Esophagus muscularis mucosa (tissue), 4 donors: ENCODE results near the gene SEC62. TPM values are rescaled to one million over a fixed set of nuclear protein-coding genes. Genes with fewer than 3 reads are reported as not detected.

Source experiments
- DNase-seq: peaks from one replicate; pipeline ENCODE4 v3.0.0-alpha.2; 2017; ENCODE audit errors: extremely low spot score
- H3K27ac ChIP-seq, 4 donors: fragments of 200-600 bp; sonication (generic); replicated peaks in 1 of 4; 1 replicate in 3 of 4; 2 replicates in 1 of 4; pipeline ENCODE4 v1.5.1; 2016 to 2019; ENCODE audit warnings: mild to moderate bottlenecking in 1 of 4
- H3K27me3 ChIP-seq, 4 donors: fragments of 200-600 bp; sonication (generic); one replicate each; pipeline versions ENCODE4 v1.5.1 to v1.6.0; 2016 to 2019
- H3K36me3 ChIP-seq, 4 donors: fragments of 200-600 bp; sonication (generic); one replicate each; pipeline ENCODE4 v1.5.1; 2016 to 2019
- H3K4me1 ChIP-seq, 4 donors: fragments of 200-600 bp; sonication (generic); one replicate each; pipeline ENCODE4 v1.5.1; 2016 to 2019
- H3K4me3 ChIP-seq, 4 donors: fragments of 200-600 bp; sonication (generic); 1 replicate in 2 of 4; 2 replicates in 2 of 4; pipeline ENCODE4 v1.5.1; 2016 to 2019; ENCODE audit warnings: mild to moderate bottlenecking in 4 of 4, moderate library complexity in 1 of 4
- H3K9me3 ChIP-seq, 4 donors: fragments of 200-600 bp; sonication (generic); 1 replicate in 3 of 4; 2 replicates in 1 of 4; pipeline ENCODE4 v1.5.1; 2016 to 2019
- EP300 ChIP-seq: sonication (generic); formaldehyde crosslinking; IDR thresholded peaks from one replicate; pipeline ENCODE4 v1.6.1; 2017; ENCODE audit warnings: antibody characterized with exemption
- POLR2A ChIP-seq: fragments of 450-650 bp; IDR thresholded peaks from one replicate; pipeline ENCODE4 v1.6.1; 2017; ENCODE audit warnings: antibody characterized with exemption, moderate library complexity, mild to moderate bottlenecking, low read depth
- POLR2AphosphoS5 ChIP-seq, 2 donors: sonication (generic); formaldehyde crosslinking; IDR thresholded peaks; one replicate each; pipeline ENCODE4 v1.6.1; 2017; ENCODE audit warnings: antibody characterized with exemption in 2 of 2
- WGBS: methylation state at CpG from one replicate; pipeline ENCODE4 v1.1.5; 2018; 5-methylcytosine and 5-hydroxymethylcytosine counted together
- intact Hi-C: fragments of 100-400 bp; cut with DNase I; formaldehyde crosslinking; loops from one replicate; pipeline ENCODE4 v1.15.1; 2023
- total RNA-seq, 4 donors: library from RNA; depleted of rRNA; stranded (reverse); fragments of >200 nt; gene quantifications; one replicate each; pipeline versions ENCODE4 v1.1.0 to v1.2.1, GENCODE V29; 2016
- TF ChIP-seq, protein P1 (sequence below), 3 experiments: fragments of 200-600 bp in 2 of 3; fragments of 450-650 bp in 1 of 3; sonication (generic) in 2 of 3; IDR thresholded peaks; one replicate each; pipeline ENCODE4 v1.5.1; 2017 to 2019; ENCODE audit warnings: antibody characterized with exemption in 3 of 3, mild to moderate bottlenecking in 2 of 3, moderate library complexity in 1 of 3

The SEC62 gene
- total RNA-seq, 4 donors from 2014 or later: 65.6 to 71.8 (median 69.3) TPM

DNA sequence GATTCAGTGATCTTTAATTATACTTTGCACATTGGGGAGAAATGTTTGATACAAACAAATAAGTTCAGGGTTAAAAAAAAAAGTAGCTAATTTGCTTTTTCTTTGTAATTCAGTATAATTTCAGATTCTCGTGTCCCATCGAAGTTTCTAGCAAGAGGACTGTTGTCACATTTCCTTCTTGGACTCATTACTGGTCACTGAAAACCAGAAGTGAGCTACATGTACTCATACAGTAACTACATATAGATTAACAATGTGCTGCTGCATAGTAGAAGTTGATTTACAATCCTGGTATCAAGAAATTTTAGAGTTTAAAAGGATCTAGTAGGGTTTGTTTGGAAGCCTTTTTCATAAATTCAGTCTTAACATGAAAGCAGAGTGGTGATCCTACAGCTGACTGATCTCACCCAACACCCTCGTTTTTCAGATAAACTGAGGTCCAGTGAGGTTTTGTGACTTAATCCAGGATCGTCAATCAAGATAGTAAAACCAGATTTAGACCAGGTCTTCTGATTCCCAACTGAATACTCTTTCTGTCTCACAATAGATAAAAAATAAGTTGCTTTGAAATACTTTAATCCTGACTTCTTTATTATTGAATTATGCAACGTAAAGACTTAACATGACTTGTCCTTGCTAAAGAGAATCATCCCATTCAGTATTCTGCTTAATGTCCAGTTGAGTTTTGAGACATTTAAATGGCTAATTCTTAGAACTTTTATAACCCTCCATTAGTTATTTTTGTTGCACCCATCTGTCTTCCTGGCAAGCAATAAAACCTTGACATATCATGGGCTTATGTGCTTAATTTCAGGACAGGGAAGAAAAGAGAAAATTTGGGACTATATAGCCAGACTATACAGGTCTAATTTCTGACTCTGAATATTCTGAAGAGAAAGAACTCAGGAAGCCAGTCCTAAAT, 2.8 kb downstream of the SEC62 start:
- H3K27ac ChIP-seq: no peak overlapping the region

DNA sequence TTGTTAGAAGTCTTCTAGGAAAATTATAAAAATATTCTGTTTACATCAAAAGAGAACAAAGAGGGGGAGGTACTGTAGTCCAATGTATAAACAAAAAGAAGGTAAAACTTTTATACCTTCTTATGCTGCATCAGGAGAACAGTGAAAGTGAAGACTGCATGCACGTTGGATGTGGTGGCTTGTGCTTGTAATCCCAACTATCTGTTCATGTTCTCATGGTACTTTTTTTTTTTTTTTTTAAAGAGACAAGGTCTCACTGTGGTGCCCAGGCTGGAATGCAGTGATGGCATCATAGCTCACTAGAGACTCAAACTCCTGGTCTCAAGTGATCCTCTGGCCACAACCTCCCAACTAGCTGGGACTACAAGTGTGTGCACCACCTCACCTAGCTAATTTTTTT, 4.2 kb downstream of the SEC62 start:
- Histone ChIP-seq H3K9me3 (no peaks in the 10 kb centered on the region), H3K4me1 (peaks cover 34 to 67% (median 58%) of the 10 kb centered on the region in 4 donors), H3K27ac (no peak overlapping the region), H3K36me3 (peaks cover 0 to 12% (median 8%) of the 10 kb centered on the region in 4 donors), H3K27me3 (no peaks in the 10 kb centered on the region), H3K4me3 (no peak overlapping the region)
- TF ChIP-seq, protein P1, sequence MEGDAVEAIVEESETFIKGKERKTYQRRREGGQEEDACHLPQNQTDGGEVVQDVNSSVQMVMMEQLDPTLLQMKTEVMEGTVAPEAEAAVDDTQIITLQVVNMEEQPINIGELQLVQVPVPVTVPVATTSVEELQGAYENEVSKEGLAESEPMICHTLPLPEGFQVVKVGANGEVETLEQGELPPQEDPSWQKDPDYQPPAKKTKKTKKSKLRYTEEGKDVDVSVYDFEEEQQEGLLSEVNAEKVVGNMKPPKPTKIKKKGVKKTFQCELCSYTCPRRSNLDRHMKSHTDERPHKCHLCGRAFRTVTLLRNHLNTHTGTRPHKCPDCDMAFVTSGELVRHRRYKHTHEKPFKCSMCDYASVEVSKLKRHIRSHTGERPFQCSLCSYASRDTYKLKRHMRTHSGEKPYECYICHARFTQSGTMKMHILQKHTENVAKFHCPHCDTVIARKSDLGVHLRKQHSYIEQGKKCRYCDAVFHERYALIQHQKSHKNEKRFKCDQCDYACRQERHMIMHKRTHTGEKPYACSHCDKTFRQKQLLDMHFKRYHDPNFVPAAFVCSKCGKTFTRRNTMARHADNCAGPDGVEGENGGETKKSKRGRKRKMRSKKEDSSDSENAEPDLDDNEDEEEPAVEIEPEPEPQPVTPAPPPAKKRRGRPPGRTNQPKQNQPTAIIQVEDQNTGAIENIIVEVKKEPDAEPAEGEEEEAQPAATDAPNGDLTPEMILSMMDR (IDR thresholded peaks at IDR 0.05): no peak
- no peak for TF ChIP-seq POLR2AphosphoS5 (IDR thresholded peaks at IDR 0.05)
- TF ChIP-seq POLR2A: no peak
- no peak for TF ChIP-seq EP300
- WGBS: 50% methylated on average over 1 of the region's 1 CpG
- DNase-seq: no peak
- intact Hi-C loops: loop anchor here (10.0 kb wide), 1 partner anchor 124 kb away; no protein-coding TSS in a partner anchor

More for the DNA sequence above, 2.8 kb downstream of the SEC62 start:
- Histone ChIP-seq H3K9me3 (no peaks in the 10 kb centered on the region), H3K4me3 (no peak overlapping the region), H3K36me3 (peaks cover 0 to under 1% (median 0%) of the 10 kb centered on the region in 4 donors), H3K27me3 (no peaks in the 10 kb centered on the region), H3K4me1 (peaks cover 34 to 70% (median 59%) of the 10 kb centered on the region in 4 donors)
- WGBS: 61% methylated on average over 5 of the region's 5 CpGs
- DNase-seq: no peak
- TF ChIP-seq EP300 (no peak), POLR2A (no peak), POLR2AphosphoS5 (IDR thresholded peaks at IDR 0.05) (no peak)
- TF ChIP-seq, protein P1 (IDR thresholded peaks at IDR 0.05): no peak
- intact Hi-C loops: loop anchor here (10.0 kb wide), 1 partner anchor 125 kb away; no protein-coding TSS in a partner anchor

DNA sequence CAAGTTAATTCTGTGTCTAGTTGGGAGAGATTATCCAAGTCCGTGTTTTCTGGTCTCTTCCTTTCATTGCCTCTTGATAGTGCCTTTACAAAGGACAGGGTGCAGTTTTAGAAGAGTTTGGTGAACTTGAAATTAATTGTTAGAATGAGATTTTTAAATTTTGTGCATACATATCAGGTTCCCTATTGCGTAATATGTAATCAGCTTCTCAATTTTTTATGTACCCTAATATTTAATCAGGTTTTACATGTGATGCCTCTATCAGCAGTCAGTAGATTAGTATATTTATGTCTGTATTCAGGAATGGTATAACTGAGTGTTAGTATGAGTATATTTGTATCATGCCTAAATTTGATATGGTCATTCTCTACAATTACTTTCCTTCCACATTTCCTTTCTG, 4.9 kb downstream of the SEC62 start:
- WGBS: 89% methylated on average over 2 of the region's 2 CpGs
- no peak overlapping the region for H3K27ac ChIP-seq
- intact Hi-C loops: loop anchor here (10.0 kb wide), 1 partner anchor 123 kb away; no protein-coding TSS in a partner anchor
- no peaks in the 10 kb centered on the region for H3K9me3 ChIP-seq
- H3K4me3 ChIP-seq: no peak overlapping the region
- H3K4me1 ChIP-seq: peaks cover 34 to 60% (median 54%) of the 10 kb centered on the region in 4 donors
- H3K36me3 ChIP-seq: peaks cover 4 to 19% (median 15%) of the 10 kb centered on the region in 4 donors
- H3K27me3 ChIP-seq: no peaks in the 10 kb centered on the region
- TF ChIP-seq EP300: no peak
- no peak for DNase-seq

DNA sequence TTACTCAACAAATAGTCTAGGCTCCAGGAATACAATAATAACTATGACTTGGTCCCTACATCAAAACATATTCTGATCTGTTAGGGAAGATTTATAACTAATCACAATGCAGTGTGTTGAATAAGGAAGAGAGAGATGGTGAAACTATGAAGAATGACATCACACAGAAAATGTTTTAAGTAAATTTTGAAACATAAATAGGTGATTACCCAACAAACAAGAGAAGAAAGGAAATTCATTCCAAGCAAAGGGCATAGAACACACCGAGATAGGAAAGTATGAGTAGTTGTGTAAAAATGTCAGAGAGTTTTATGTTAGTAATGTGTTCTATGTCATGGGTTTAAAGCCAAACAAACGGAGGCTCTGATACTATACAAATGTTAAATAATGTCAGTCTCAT, 13.4 kb downstream of the SEC62 start:
- peaks cover 54 to 98% (median 85%) of the 10 kb centered on the region in 4 donors for H3K36me3 ChIP-seq
- intact Hi-C loops: no loop called here

DNA sequence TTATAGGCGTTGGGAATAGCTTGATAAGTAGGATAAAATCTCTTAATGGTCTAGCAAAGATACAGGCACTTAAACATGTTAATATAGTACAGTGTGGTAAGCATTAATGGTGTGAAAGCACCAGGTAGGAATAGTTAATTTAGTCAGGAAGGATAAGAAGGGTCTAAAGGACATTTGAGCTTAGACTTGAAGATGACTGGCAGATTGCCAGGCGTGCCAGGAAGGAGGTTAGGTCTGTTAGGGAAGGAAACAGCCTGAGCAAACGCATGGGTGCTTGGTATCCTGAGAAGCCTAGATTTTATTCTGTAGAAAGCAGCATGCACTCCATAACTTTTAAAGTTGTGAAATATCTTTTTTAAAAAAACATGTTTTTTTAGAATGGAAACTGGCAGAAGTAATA, 17.7 kb downstream of the SEC62 start:
- TF ChIP-seq POLR2AphosphoS5 (IDR thresholded peaks at IDR 0.05) (no peak), EP300 (no peak), POLR2A (no peak)
- TF ChIP-seq, protein P1 (IDR thresholded peaks at IDR 0.05): no peak
- DNase-seq: no peak
- WGBS: 75% methylated on average over 3 of the region's 3 CpGs
- H3K27me3 ChIP-seq: no peaks in the 10 kb centered on the region
- peaks cover 52 to 100% (median 86%) of the 10 kb centered on the region in 4 donors for H3K36me3 ChIP-seq
- intact Hi-C loops: no loop called here
- no peak overlapping the region for H3K4me3 ChIP-seq
- H3K27ac ChIP-seq: no peak overlapping the region
- no peaks in the 10 kb centered on the region for H3K9me3 ChIP-seq
- no peaks in the 10 kb centered on the region for H3K4me1 ChIP-seq

More for the DNA sequence above, 13.4 kb downstream of the SEC62 start:
- 71% methylated on average over 2 of the region's 2 CpGs for WGBS
- no peak for TF ChIP-seq POLR2AphosphoS5 (IDR thresholded peaks at IDR 0.05)
- TF ChIP-seq EP300: no peak
- TF ChIP-seq POLR2A: no peak
- TF ChIP-seq, protein P1 (IDR thresholded peaks at IDR 0.05): no peak
- Histone ChIP-seq H3K4me3 (no peak overlapping the region), H3K4me1 (no peaks in the 10 kb centered on the region), H3K27me3 (no peaks in the 10 kb centered on the region), H3K27ac (no peak overlapping the region), H3K9me3 (no peaks in the 10 kb centered on the region)
- no peak for DNase-seq
